GM19023 (cell line): ENCODE measurements around the gene TMEM26.

Experiments
- ATAC-seq: cut with Tn5 transposase; IDR thresholded peaks from one replicate; pipeline ENCODE4 v1.9.1; 2021; ENCODE audit warnings: mild to moderate bottlenecking, moderate library complexity; ENCODE audit not compliant: unreplicated experiment

TMEM26 gene

DNA sequence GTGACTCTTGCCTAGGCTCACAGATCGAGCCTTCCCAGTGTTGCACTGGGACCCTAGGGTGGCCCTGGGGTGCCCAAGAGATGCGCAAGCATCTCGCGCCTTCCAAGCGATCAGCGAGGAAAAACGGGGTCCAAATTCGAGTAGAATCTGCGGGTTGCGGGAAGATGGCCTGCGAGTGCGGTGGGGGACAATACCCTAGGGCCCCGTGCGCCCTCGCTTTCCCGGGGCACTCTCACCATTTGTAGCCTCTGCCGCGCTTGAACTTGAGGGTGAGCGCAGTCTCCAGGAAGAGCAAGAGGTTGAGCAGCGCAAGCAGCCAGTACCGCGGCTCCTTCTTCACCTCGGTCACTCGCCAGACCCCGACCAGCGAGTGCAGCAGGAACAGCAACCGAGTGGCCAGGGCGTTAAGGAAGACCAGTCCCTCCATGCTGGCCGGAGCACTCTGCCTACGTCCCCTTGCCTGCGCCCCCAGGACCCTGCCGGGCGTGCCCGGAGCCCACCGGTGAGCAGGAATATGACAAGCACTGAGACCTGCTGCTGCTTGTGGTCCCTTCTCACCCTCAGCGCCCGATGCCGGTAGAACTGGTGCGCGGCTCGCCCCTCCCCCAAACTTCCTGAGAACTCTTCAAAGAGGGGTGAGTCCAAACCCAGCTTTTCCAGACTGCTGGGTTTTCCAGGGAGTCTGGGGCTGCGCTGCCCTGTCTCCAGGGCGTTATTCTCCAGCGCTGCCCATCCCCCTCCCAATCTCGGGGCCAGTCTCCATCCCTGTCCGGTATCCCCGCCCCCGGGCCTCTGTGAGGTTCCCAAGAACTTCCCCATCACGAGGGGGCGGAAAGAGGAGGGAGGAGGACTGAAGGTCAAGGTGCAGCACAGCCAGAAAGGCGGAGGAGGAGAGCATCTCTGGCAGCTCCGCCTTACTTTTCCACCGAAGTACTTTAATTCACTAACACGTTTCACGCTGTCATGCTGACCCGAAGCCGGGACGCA is at the start of gene TMEM26:
TMEM26 (minus strand) TSS at position 727 of the 987 bp plus-strand sequence; CDS start at position 427, 300 bp downstream.
- no peak for ATAC-seq

DNA sequence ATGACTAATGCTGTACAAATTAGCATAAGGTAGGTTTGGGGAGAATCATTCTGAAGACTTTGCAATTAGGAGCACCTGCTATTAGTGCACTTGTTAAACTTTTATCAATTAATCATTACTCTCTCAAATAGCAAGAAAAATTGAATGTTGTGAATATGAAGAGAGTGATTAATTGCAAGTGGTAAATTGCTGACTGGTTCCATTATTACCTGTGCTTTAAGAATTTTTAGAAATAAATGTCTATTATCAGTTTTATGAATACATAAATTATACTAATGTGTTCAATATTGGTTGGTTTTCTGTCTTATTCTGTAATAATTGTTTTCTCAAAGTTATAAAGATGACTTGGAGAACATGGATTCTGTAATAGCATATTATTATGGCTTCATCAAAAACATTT is 47.3 kb upstream of the TMEM26 start:
- no peak for ATAC-seq

DNA sequence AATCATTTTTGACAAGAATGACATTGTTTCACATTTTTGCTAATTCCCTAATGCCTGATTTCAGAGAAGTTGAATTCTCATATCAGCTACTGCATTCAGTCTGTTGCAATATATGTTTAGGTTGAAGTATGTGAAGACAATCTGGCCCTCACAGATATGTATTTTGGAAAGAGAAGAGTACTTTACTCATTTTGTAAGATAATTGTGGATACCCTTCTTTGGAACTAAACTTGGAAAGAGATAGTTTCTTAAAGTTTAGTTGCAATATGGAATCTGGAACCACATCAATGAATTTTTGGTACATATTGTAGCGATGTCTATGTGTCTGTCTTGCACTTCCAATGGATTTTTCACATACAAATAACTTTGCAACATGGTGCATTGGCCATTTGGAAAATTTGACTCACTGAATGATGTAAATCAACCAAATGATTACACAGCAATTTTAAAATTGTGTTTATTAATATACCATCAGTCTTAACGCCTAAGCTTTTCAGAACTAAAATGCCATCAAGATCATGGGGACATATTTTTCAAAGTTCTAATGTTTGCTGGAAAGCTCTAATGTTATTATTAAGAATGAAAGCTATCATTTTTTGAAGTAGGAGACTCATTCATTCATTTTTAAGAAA is 39.3 kb upstream of the TMEM26 start:
- ATAC-seq, result no peak

DNA sequence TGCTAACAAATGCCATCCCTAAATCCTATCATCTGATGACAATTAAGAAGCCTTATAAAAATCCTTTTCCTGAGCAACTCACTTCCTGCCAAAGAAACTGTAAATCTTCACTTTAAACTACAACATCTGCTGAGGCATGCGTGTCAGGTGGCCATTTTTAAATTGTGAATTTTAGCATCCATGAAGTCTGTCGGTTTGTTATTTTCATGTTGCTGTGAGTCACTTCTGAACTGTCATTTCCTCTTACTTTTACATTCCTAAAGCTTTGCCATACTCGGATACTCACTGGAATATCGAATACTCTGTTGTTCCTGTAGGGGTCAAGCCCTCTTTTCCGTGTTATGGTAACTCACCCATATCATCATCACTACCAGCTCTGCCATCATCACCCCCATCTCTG is 34.3 kb upstream of the TMEM26 start:
- ATAC-seq, result no peak

DNA sequence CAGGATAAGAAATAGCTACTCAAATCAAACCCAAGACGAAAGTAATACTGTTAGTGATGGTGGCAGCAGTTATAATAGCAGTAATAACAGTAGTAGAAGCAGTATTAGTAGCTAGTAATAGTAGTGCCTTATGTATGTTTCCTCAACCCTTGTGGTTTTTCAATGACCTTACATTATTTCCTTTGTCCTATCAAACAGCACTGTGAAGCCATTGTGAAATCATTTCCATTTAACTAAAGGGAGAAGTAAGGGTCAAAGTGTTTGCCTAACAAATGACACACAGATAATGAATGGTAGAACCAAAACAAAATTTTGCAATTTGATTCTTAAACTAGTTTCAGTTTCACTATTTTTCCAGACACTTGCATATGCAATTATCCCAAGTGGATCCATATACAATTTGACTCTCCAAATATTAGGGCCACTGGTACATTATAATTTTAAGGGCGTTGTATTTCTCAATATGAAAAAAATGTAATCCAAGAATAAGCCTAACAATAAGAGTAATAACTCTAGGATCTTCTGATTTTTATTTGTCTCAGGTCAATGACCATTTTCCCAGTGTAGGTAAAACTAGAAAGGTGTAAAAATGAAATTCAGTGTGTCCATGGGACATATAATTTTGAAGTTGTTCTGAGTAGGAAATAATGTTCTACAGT is 33.7 kb upstream of the TMEM26 start:
- ATAC-seq, result no peak

DNA sequence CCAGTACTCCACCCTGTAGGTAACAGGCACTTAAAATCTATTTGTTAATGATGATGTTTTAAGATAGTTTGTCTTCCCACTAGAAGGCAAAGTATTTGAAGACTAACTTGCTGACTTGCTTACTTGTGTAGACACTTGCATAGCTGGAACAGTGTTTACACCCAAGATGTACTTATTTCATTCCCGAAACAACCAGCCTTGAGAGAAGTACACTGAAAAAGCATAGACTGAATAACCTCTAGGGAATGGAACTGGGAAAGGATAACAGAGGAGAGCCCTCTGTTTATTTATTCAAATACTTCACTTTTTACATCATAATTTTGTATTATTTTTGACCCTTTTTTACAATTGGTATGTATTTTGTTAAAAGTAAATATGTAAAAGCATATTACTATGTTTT is 33.1 kb upstream of the TMEM26 start:
- no peak for ATAC-seq

DNA sequence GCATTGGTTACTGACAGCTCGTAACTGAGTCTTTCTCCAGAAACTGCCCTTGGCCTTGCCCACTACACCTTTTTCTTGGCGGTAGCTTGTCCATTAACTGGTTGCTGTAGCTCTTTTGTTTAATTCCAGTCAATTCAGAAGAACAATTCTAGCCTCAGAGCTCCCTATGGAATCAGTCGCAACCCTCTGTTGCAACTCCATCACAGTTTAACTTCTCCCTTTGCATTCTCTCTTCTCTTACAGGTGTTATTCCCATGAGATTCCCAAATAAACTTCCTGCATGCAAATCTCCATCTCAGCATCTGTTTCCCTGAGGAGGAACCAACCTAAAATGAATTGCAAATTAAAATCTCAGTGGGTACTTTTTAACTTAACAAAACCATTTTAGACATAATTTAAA is 28.4 kb upstream of the TMEM26 start:
- no peak for ATAC-seq

DNA sequence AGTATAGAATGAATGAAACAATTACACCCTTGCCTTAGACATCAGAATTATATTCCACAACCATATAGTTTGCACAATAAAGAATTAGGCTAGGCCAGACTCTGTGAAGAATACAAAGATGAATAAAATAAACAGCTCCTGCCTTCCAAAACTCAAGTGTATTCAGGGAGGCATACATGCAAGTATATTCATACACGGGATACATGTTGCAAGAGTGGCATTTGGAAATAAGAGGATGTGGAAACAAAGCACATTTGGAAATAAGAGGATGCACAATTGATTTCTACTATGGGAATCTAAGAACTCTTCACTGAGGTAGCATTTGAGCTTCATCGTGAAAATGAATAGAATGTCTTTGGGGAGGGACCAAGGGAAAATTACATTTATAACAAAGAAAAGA is 27.0 kb upstream of the TMEM26 start:
- ATAC-seq, result no peak

DNA sequence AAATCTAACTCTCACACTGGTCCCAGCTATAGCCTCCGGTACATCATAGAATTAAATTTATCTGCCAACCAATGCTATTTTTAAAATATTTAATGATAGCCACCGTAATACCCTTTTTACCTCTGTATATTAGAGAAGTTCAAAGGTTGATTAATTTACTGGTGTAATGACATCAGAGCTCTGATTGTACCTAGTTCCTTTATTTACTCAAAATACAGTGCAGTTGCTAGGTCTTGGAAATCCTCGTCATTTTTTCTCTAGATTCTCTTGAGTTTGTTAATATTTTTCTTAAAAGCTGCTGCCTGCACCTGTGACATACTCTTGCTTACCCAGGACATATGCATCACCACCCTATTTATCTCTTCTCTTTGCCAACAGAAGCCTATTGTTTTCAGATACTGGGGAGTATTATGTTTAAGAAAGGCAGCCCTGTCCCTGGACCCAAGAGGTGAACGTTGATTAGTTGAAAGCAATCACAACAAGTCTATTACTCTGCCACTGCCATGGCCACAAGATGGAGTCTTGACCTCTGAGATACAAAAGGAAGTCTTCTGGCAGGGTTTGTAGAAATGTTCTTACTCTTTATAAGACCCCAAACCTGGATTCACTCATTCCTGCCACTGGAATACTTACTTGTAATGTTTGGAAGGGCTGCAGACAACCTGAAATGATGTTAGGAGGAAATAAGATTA is 25.6 kb upstream of the TMEM26 start:
- no peak for ATAC-seq

DNA sequence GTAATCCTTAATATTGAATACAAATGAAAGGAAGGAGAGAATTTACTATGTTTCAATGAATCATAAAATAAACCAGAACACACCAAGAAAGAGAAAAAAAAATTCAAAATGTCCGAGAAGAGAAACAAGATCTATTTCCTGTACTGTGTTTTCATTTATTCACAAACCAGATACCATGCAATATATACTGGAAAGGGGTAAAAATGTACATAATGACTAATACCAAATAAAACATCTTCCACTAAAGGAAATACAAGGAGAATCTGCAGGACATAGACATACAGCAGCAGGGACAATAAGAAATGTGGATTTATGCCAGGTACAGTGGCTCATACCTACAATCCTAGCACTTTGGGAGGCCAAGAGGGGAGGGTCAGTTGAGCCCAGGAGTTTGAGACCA is 24.3 kb upstream of the TMEM26 start:
- no peak for ATAC-seq

DNA sequence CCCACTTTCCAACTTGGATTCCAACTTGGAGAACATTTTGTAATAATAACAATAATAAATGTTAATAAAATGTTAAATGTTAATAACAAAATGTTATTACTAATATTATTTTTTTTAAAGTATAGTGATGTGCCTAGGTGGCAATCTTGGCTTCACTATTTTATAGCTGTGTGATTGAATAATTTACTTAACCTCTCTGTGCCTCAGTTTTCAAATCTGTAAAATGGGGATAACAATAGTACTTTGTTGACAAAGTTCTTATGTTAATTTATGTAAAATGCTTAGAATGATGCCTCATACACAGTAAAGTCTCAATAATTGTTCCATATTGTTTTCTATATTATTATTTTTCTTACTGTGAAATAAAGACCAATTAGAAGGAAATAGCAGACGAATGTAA is 23.3 kb upstream of the TMEM26 start:
- no peak for ATAC-seq

DNA sequence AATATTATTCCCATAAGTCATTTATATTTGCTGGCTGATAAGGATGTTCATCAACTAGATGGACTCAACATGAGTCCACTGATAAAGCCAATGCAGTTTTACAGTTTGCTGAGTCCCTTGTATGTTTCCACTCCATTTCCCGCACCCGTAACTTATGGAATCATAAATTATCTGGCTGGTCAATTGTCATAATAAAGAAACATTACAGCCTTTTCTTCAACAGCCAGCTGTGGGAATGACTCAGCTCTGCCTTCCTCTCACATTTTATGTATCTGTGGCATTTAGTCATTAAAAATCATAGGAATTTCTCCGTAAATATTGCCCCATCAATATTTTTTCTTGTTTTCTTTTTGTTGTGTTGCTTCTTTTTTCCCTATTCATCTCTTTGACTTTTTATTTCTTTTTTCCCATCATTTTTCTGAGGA is 22.3 kb upstream of the TMEM26 start:
- ATAC-seq, result no peak

DNA sequence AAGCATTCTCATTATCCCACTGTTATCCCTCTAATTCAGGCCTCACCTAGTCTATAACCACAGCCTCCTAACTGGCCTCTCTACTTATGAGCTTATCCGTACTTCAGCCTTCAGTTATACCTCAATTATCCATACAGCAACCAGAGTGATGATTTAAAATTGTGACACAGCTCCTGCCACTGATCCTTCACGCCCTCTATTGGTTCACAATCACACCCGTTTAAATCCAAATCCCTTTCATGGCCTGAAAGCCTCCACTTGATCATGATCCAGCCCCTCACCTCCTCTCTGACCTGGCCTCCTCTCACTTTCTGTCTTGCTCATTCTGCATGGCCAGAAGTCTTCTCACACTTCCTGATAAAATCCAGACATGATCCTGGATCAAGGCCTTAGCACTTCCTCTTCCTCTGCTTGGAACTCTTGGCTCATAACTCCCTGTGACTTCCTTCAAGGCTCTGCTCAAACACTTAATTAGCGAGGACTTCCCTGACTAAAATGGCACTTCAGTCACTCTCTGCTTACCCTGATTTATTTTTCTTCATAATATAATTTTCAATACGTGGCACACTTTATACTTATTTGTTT is 19.0 kb upstream of the TMEM26 start:
- ATAC-seq, result no peak

DNA sequence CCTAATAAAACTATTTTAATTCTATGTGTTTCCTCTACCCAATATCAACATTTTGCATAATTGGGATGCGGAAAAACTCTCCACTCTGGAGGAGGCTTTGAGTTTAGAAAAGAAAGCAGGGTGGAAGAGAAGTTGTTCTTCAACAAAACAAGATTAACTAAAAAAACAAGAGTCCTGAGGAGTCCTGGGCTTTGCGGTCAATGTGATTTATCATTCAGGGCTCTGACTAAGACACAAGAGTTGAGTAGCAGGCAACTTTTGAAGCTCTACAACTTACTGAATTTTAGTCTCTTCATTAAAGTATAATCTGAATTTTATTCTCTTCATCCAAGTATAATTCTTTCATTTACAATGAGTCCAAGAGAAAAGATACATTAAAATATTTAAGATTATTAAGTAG is 18.3 kb upstream of the TMEM26 start:
- ATAC-seq, result no peak

DNA sequence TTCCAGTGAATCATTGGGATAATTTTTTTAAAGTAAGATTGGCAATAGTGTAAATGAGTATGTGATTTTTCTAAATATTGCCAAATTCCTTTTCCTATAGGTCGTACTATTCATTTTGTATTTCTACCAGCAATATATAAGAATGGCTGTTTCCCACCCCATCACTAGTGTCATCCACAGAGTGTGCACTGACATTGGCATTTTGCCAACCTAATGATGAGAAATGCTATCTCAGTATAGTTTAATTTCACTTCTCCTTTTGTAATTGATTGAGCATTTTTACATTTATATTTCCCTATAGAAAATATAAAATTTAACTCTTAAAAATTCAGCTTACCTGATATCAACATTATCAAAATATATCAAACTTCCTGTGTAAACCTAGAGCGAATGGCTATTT is 17.6 kb upstream of the TMEM26 start:
- no peak for ATAC-seq

DNA sequence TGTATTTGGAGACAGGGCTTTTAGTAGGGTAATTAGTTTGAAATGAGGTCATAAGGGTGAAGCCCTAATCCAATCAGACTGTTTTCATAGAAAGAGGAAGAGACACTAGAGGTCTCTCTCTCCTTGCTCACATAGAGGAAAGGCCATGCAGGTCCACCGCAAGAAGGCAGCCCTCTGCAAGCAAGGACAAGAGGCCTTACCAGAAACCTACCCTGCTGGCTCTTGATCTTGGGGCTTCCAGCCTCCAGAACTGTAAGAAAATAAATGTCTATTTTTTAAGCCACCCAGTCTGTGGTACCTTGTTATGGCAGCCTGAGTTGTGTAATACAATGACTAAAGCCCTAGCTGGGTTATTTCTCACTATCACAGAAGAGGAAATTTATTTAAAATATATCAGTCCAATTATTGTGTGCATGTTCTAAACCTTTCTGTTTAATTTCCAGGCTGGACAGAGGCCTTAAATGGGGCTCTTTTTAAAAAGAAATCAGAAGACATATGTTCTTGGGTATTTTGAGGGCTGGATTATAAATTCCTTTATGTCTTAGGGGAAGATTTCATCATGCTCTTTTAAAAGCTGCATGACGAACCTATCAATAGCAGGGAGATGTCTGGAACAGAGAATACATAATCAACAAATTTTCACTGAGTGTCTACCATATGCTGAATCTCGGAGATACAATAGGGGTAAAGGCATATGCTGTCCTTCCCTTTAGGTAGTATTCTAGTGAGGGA is 12.9 kb upstream of the TMEM26 start:
- no peak for ATAC-seq

DNA sequence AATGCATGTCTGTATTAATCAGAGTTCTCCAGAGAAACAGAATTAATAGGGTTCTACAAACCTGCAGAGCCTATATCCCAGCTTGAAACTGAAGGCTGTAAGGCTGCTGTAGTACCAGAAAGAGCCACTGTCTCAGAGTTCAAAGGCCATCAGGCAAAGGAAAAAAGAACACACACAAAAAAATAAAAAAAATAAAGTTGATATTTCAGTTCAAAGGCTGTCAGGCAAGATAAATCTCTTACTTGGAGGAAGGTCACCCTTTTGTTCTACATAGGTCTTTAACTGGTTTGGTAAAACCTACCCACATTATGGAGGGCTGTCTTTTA is 12.0 kb upstream of the TMEM26 start:
- no peak for ATAC-seq

DNA sequence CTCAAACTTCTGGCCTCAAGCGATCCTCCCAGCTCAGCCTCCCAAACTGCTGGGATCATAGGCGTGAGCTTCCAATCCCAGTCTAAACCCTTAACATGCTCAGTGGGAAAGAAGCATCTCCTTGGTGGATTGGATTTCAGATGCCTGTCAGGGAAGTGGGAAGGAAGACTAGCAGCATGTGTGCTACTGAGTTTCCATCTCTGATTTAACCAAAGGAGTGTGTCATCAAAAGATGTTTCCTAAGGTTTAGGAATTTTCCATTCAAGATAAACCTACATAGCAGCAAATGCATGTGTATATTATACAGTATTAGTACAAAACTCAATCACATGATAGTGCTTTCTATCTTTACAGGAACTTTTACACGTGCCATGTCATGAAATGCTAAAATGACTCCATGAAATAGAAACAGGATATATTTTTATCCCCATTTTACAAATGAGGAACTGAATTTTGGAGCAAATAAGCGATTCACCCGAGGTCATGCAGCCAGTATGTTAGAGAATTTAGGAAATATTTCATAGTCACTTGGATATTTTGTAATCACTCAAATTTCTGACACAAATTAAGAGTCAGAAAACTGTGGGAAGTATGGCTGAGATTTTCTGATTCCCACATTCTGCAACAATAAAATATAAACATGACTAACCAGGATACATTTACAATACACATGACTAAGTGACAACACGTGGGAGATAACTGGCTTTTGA is 11.4 kb upstream of the TMEM26 start:
- ATAC-seq, result no peak

DNA sequence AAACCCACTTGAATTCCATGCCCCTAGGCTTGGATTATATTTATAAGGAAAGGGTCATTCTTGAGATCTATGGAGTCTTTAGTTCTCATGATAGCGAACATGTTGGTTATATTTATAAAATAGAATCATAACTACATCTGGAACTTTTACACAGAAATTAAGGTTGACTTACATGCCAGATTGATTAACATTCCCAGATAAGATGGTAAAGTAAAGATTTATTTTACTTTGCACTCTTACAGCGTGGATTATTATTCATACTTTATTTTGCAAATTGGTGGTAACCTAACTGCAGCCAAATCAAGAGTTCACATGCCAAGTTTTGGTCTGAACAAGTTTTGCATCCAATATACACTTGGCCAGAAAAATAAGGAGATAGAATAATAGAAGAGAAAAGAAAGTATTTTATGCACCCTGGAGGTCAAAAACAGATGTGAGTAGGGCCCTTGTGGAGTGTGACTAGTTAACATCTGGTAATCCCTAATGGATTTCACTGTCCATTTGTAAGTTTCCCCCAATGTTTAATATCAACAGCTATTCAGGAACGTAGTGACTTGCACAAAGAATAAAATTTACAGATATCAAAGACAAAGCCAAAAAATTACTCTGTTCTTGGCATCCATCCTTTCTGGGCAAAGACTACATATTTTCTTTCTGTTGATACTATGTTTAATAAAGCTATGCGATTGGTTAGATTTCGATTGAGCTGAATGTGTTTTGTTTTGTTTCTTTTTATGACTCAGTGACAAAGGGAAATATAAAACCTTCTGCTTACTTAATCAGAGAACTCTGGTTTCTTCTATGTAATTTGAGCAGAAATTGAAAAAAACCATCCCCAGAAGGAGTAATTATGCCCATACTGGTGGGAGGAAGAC is 10.1 kb upstream of the TMEM26 start:
- ATAC-seq, result no peak
